ENCODE measurements around the gene JAGN1.

The JAGN1 gene

DNA sequence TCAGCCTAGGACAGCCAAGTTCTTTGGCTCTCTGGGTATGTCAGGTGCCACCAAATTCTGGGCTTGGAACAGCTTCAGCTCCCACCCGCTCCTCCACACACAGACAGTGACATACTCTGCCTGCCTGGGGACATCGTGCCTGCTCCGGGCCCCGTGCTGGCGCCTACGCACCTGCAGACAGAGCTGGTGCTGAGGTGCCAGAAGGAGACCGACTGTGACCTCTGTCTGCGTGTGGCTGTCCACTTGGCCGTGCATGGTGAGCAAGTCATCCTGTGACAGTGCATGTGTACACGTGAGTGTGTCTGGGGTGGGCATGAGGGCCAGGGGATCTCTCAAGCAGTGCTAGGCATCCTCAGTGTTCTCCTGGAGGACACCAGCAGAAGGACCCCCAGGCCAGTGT lies 27.4 kb downstream of the JAGN1 start:
- TF ChIP-seq, protein P1, sequence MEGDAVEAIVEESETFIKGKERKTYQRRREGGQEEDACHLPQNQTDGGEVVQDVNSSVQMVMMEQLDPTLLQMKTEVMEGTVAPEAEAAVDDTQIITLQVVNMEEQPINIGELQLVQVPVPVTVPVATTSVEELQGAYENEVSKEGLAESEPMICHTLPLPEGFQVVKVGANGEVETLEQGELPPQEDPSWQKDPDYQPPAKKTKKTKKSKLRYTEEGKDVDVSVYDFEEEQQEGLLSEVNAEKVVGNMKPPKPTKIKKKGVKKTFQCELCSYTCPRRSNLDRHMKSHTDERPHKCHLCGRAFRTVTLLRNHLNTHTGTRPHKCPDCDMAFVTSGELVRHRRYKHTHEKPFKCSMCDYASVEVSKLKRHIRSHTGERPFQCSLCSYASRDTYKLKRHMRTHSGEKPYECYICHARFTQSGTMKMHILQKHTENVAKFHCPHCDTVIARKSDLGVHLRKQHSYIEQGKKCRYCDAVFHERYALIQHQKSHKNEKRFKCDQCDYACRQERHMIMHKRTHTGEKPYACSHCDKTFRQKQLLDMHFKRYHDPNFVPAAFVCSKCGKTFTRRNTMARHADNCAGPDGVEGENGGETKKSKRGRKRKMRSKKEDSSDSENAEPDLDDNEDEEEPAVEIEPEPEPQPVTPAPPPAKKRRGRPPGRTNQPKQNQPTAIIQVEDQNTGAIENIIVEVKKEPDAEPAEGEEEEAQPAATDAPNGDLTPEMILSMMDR (conservative IDR thresholded peaks at IDR 0.05; ENCODE audit: low read depth, low read length), result no peak
- DNase-seq (ENCODE audit: low read depth), result no peak
- H3K4me3 ChIP-seq (ENCODE audit: low read length), result no peak overlapping the region

DNA sequence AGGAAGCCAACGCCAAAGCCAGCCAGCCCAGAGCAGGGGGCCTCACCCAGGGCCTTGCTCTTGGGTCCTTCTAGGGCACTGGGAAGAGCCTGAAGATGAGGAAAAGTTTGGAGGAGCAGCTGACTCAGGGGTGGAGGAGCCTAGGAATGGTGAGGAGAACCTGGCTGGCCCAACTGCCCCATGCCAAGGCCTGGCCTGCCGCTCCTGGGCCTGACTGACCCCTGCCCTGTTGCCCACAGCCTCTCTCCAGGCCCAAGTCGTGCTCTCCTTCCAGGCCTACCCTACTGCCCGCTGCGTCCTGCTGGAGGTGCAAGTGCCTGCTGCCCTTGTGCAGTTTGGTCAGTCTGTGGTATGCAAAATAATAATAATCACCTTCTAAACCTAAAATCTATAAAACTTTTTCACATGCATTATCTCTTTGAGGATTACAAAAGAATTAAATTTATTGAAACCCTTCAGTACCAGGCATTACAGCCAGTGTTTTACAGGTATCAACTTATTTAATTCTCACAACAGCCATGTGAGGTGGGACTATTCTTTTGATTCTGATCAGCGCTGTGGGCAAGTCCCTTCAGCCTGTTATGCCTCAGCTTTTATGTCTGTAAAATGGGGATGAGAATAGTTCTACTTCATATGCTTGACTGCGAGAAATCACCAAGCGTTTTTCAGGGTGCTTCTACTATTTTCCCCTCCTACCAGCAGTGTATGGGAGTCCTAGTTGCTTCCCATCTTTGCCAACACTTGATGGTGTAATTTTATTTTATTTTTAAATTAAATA lies 28.0 kb downstream of the JAGN1 start:
- TF ChIP-seq, protein P1 (conservative IDR thresholded peaks at IDR 0.05; ENCODE audit: low read depth, low read length), result no peak
- no peak overlapping the region for H3K4me3 ChIP-seq (ENCODE audit: low read length)
- DNase-seq (ENCODE audit: low read depth), result no peak

DNA sequence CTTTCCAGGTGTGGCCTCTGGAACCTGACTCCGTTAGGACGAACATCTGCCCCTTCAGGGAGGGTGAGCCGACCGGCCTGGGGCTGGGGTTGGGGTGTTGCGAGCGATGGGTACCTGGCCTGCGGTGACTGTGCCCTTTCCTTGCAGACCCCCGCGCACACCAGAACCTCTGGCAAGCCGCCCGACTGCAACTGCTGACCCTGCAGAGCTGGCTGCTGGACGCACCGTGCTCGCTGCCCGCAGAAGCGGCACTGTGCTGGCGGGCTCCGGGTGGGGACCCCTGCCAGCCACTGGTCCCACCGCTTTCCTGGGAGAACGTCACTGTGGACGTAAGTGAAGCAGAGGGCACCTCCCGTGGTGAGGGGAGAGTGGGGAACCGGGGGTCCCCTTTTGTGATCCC lies 37.7 kb downstream of the JAGN1 start:
- TF ChIP-seq, protein P1 (conservative IDR thresholded peaks at IDR 0.05; ENCODE audit: low read depth, low read length), result no peak
- DNase-seq (ENCODE audit: low read depth), result no peak
- H3K4me3 ChIP-seq (ENCODE audit: low read length), result no peak overlapping the region

DNA sequence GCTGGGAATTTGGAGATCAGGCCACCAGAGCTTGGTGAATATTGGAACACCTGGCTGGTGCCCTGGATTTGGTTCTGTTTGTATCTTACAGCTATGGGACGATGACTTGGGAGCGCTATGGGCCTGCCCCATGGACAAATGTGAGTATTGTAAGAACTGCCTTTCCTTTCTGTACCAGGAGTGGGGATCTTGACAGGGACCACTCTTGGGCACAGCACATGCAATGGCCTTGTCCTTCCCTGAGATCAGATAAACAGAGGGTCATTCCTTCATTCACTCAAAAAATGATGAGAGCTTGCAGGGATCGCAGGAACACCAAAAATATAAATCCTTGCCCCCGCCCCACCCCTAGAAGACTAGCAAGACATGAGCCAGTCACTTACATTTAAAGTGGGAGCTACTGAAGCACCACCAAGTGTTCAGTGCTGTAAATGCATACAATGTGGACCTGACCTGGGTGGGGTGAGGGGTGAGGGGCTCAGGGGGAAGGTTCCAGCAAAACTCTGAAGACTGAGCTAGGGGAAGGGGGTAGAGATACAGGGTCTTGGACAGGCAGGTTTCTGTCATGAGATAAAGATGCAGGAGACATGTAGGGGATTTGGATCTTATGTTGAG lies 40.5 kb downstream of the JAGN1 start:
- TF ChIP-seq, protein P1 (conservative IDR thresholded peaks at IDR 0.05; ENCODE audit: low read depth, low read length), result peak; percentile 13
- no peak overlapping the region for H3K4me3 ChIP-seq (ENCODE audit: low read length)
- no peak for DNase-seq (ENCODE audit: low read depth)

DNA sequence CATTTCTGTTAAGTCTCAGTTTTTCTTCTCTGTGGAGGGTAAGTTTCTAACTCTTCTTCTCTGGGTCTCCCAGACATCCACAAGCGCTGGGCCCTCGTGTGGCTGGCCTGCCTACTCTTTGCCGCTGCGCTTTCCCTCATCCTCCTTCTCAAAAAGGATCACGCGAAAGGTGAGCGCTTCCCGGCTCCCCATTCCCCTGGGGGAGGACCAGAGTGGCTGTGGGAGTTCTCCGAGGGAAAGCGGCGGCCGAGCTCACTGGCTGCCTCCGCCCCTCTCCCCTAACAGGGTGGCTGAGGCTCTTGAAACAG lies 42.1 kb downstream of the JAGN1 start:
- TF ChIP-seq, protein P1 (conservative IDR thresholded peaks at IDR 0.05; ENCODE audit: low read depth, low read length), result no peak
- peak overlapping the region; percentile 76 for H3K4me3 ChIP-seq (ENCODE audit: low read length)
- DNase-seq (ENCODE audit: low read depth), result no peak

DNA sequence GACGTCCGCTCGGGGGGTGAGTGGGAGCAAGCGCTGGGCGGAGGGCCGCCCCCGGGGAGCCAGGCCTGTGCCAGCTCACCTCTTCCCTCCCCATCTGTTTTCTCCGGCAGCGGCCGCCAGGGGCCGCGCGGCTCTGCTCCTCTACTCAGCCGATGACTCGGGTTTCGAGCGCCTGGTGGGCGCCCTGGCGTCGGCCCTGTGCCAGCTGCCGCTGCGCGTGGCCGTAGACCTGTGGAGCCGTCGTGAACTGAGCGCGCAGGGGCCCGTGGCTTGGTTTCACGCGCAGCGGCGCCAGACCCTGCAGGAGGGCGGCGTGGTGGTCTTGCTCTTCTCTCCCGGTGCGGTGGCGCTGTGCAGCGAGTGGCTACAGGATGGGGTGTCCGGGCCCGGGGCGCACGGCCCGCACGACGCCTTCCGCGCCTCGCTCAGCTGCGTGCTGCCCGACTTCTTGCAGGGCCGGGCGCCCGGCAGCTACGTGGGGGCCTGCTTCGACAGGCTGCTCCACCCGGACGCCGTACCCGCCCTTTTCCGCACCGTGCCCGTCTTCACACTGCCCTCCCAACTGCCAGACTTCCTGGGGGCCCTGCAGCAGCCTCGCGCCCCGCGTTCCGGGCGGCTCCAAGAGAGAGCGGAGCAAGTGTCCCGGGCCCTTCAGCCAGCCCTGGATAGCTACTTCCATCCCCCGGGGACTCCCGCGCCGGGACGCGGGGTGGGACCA lies 42.6 kb downstream of the JAGN1 start:
- DNase-seq (ENCODE audit: low read depth), result no peak

More for the DNA sequence above, 42.6 kb downstream of the JAGN1 start:
- TF ChIP-seq, protein P1 (conservative IDR thresholded peaks at IDR 0.05; ENCODE audit: low read depth, low read length), result peak; percentile 83
- H3K4me3 ChIP-seq (ENCODE audit: low read length), result peak overlapping the region; percentile 76

Measured in retinal pigment epithelial cell (primary cell).